ENCODE measurements around the gene HEXD. TPM values are rescaled to one million over a fixed set of nuclear protein-coding genes. Genes with fewer than 3 reads are reported as not detected.
"Not testable (repeated sequence)": the region's sequence is repeated elsewhere in the genome, so short reads cannot be mapped to it uniquely, and the experiment has no call there.

The HEXD gene
- total RNA-seq, result 44.5 TPM

GRCh38 chr17:82418001-82418986 is at the start of gene HEXD, which contains the start of gene OGFOD3:
TSS of gene HEXD (plus strand) at chr17:82418347. CDS start at chr17:82419800, 1,453 bp downstream.
TSS of gene OGFOD3 (minus strand) at chr17:82418586. CDS start at chr17:82418485, 101 bp downstream.
- DNase-seq (ENCODE audit: low spot score), result peak; percentile 80

GRCh38 chr17:82369211-82369610 is 48.9 kb upstream of the HEXD start:
- DNase-seq (ENCODE audit: low spot score), result no peak

GRCh38 chr17:82370471-82371332 is 47.4 kb upstream of the HEXD start:
- no peak for DNase-seq (ENCODE audit: low spot score)

GRCh38 chr17:82371333-82372248 is 46.6 kb upstream of the HEXD start, which contains the start of gene UTS2R:
TSS of gene UTS2R (plus strand) at chr17:82371765. CDS start at chr17:82374325, 2,560 bp downstream.
- no peak for DNase-seq (ENCODE audit: low spot score)

- DNase-seq (ENCODE audit: low spot score), result no peak
Observed at GRCh38 chr17:82372249-82373071, 45.7 kb upstream of the HEXD start.

GRCh38 chr17:82373072-82373452 is 45.1 kb upstream of the HEXD start:
- not testable (repeated sequence) for DNase-seq (ENCODE audit: low spot score)

GRCh38 chr17:82373731-82374625 is 44.2 kb upstream of the HEXD start:
- DNase-seq (ENCODE audit: low spot score), result no peak

GRCh38 chr17:82374626-82375331 is 43.4 kb upstream of the HEXD start:
- DNase-seq (ENCODE audit: low spot score), result no peak

- DNase-seq (ENCODE audit: low spot score), result no peak
Observed at GRCh38 chr17:82375359-82376041, 42.6 kb upstream of the HEXD start.

GRCh38 chr17:82376042-82376730 is 42.0 kb upstream of the HEXD start:
- DNase-seq (ENCODE audit: low spot score), result no peak

GRCh38 chr17:82377294-82377693 is 40.9 kb upstream of the HEXD start:
- not testable (repeated sequence) for DNase-seq (ENCODE audit: low spot score)

GRCh38 chr17:82377924-82378740 is 40.0 kb upstream of the HEXD start:
- no peak for DNase-seq (ENCODE audit: low spot score)

GRCh38 chr17:82378741-82379021 is 39.5 kb upstream of the HEXD start:
- DNase-seq (ENCODE audit: low spot score), result no peak

GRCh38 chr17:82380860-82381702 is 37.1 kb upstream of the HEXD start:
- DNase-seq (ENCODE audit: low spot score), result no peak

- DNase-seq (ENCODE audit: low spot score), result not testable (repeated sequence)
Observed at GRCh38 chr17:82381703-82382009, 36.5 kb upstream of the HEXD start.
